Tibial nerve (tissue), 4 donors: ENCODE data around the gene PLAAT1. TPM values are rescaled to one million over a fixed set of nuclear protein-coding genes. Genes with fewer than 3 reads are reported as not detected.

Experiments
- DNase-seq, 2 donors: peaks; one replicate each; pipeline ENCODE4 v3.0.0-alpha.2; 2019; ENCODE audit warnings: low spot score in 2 of 2
- H3K27ac ChIP-seq, 4 donors: fragments of 200-600 bp; sonication (generic) in 3 of 4; one replicate each; pipeline ENCODE4 v1.5.1; 2017 to 2019; ENCODE audit warnings: mild to moderate bottlenecking in 1 of 4
- H3K27me3 ChIP-seq, 2 donors: fragments of 200-600 bp; sonication (generic) in 1 of 2; one replicate each; pipeline versions ENCODE4 v1.5.1 to v1.6.0; 2017 to 2019
- H3K36me3 ChIP-seq, 3 donors: fragments of 200-600 bp; sonication (generic); one replicate each; pipeline ENCODE4 v1.5.1; 2018 to 2019
- H3K4me1 ChIP-seq, 4 donors: fragments of 200-600 bp; sonication (generic) in 3 of 4; one replicate each; pipeline ENCODE4 v1.5.1; 2017 to 2019
- H3K4me3 ChIP-seq, 4 donors: fragments of 200-600 bp; sonication (generic) in 3 of 4; one replicate each; pipeline ENCODE4 v1.5.1; 2017 to 2019; ENCODE audit warnings: mild to moderate bottlenecking in 1 of 4, moderate library complexity in 1 of 4
- H3K9me3 ChIP-seq, 4 donors: fragments of 200-600 bp; sonication (generic) in 3 of 4; one replicate each; pipeline ENCODE4 v1.5.1; 2017 to 2019
- EP300 ChIP-seq, 2 donors: sonication (generic); formaldehyde crosslinking; IDR thresholded peaks; one replicate each; pipeline ENCODE4 v1.6.1; 2017; ENCODE audit warnings: antibody characterized with exemption in 2 of 2, mild to moderate bottlenecking in 1 of 2
- POLR2A ChIP-seq, 2 donors: fragments of 450-650 bp; IDR thresholded peaks; one replicate each; pipeline ENCODE4 v1.6.1; 2017; ENCODE audit warnings: antibody characterized with exemption in 2 of 2, mild to moderate bottlenecking in 2 of 2, moderate library complexity in 2 of 2
- WGBS, 2 donors: methylation state at CpG; one replicate each; pipeline ENCODE4 v1.1.5; 2018; 5-methylcytosine and 5-hydroxymethylcytosine counted together
- total RNA-seq, 4 donors: library from RNA; depleted of rRNA; stranded (reverse); fragments of >200 nt; gene quantifications; one replicate each; pipeline ENCODE4 v1.1.0, GENCODE V29; 2016
- TF ChIP-seq, protein P1 (sequence below), 5 experiments: fragments of 200-600 bp in 3 of 5; fragments of 450-650 bp in 2 of 5; sonication (generic) in 3 of 5; IDR thresholded peaks; one replicate each; pipeline ENCODE4 v1.5.1; 2016 to 2019; ENCODE audit warnings: antibody characterized with exemption in 5 of 5, mild to moderate bottlenecking in 3 of 5, moderate library complexity in 2 of 5

Gene PLAAT1
- total RNA-seq, 4 donors from 2014 or later, result 0.84 TPM; not detected in 3

DNA sequence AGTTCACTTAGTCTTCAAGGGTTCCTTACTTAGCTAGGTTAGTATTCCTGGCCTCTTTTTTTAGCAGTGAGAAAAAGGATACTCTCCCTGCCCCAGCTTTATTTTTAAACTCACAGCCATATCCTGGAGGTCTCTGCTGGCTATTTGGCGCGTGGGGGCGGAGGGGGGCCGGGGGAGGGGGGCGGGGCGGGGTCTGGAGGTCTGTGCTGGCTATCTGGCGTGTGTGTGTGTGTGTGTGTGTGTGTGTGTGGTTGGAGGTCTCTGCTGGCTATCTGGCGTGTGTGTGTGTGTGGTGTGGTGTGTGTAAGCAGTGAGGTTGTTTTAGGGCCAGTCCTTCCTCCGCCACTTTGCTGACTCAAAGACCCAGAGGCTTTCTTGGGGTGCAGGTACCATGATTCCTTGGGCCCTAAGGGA is 579 bp upstream of the PLAAT1 start:
- TF ChIP-seq, protein P1, sequence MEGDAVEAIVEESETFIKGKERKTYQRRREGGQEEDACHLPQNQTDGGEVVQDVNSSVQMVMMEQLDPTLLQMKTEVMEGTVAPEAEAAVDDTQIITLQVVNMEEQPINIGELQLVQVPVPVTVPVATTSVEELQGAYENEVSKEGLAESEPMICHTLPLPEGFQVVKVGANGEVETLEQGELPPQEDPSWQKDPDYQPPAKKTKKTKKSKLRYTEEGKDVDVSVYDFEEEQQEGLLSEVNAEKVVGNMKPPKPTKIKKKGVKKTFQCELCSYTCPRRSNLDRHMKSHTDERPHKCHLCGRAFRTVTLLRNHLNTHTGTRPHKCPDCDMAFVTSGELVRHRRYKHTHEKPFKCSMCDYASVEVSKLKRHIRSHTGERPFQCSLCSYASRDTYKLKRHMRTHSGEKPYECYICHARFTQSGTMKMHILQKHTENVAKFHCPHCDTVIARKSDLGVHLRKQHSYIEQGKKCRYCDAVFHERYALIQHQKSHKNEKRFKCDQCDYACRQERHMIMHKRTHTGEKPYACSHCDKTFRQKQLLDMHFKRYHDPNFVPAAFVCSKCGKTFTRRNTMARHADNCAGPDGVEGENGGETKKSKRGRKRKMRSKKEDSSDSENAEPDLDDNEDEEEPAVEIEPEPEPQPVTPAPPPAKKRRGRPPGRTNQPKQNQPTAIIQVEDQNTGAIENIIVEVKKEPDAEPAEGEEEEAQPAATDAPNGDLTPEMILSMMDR (IDR thresholded peaks at IDR 0.05), result no peak
- no peak for TF ChIP-seq EP300 (IDR thresholded peaks at IDR 0.05)
- TF ChIP-seq POLR2A (IDR thresholded peaks at IDR 0.05), result no peak
- 1 to 7% methylated on average over 8 to 9 of the region's 9 CpGs for WGBS, 2 donors
- Histone ChIP-seq H3K4me3 (peak overlapping the region; percentile 18 to 59 (median 38)), H3K27me3 (no peaks in the 10 kb centered on the region), H3K9me3 (no peaks in the 10 kb centered on the region), H3K27ac (peak overlapping the region in 1 of 4 donors; percentile 55), H3K4me1 (peaks cover 0 to 16% (median 0%) of the 10 kb centered on the region in 4 donors), H3K36me3 (no peaks in the 10 kb centered on the region)
- DNase-seq, result no peak

GRCh38 chr3:193241716-193242115 is 694 bp downstream of the PLAAT1 start:
- no peaks in the 10 kb centered on the region for H3K36me3 ChIP-seq
- no peak for TF ChIP-seq EP300 (IDR thresholded peaks at IDR 0.05)
- no peak for TF ChIP-seq POLR2A (IDR thresholded peaks at IDR 0.05)
- TF ChIP-seq, protein P1 (IDR thresholded peaks at IDR 0.05), result no peak
- DNase-seq, result no peak
- no peaks in the 10 kb centered on the region for H3K9me3 ChIP-seq
- no peaks in the 10 kb centered on the region for H3K27me3 ChIP-seq
- H3K4me3 ChIP-seq, result peak overlapping the region in 3 of 4 donors; percentile 39 to 59 (median 53)
- H3K4me1 ChIP-seq, result peaks cover 0 to 16% (median 0%) of the 10 kb centered on the region in 4 donors
- peak overlapping the region in 2 of 4 donors; percentile 55 to 61 for H3K27ac ChIP-seq
- 63 to 74% methylated on average over 11 of the region's 11 CpGs for WGBS, 2 donors

DNA sequence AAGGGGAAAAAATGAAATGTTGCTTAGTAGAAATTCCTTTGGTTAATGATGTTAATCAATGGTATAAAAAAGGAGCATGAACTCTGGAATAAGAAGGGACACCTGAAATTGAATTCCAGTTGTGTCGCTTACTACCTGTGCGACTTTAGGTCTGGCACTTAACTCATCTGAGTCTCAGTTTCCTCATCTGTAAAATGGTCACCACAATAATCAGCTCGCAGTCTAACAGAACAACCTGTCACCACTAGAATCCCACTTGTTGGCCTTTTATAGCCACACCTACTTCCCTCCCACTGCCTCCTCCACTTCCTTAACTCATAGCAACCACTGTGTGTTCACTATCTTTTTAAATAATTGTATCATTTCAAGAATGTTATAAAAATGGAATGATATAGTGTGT is 2.5 kb downstream of the PLAAT1 start:
- Histone ChIP-seq H3K4me3 (no peak overlapping the region), H3K4me1 (peaks cover 0 to 16% (median 0%) of the 10 kb centered on the region in 4 donors), H3K9me3 (peaks cover 0 to 16% (median 4%) of the 10 kb centered on the region in 4 donors), H3K36me3 (no peaks in the 10 kb centered on the region), H3K27me3 (no peaks in the 10 kb centered on the region), H3K27ac (no peak overlapping the region)
- TF ChIP-seq POLR2A (IDR thresholded peaks at IDR 0.05) (no peak), EP300 (IDR thresholded peaks at IDR 0.05) (no peak)
- TF ChIP-seq, protein P1 (IDR thresholded peaks at IDR 0.05), result no peak
- WGBS, 2 donors, result 95% methylated on average over 3 of the region's 3 CpGs
- no peak for DNase-seq

DNA sequence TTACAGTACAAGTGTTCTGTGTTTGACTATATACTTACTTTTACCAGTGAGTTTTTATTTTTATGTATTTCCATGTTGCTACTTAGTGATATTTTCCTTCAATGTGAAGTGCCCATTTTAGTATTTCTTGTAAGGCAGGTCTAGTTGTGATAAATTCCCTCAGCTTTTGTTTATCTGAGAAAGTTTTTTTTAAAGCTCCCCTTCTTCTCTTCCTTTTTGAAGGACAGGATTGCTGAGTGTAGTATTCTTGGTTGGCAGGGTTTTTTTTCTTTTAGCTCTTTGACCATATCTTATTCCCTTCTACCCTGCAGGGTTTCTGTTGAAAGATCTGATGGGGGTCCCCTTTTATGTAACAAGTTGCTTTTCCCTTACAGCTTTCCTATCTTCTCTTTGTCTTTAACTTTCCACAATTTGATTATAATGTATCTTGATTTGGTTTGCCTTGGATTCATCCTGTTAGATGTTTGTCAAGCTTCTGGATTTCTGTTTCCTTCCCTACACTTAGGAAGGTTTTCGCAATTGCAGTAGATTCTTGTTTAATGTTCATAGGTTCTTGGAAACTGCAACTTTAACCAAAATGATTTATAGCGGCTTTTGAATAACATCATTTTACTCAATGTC is 7.9 kb downstream of the PLAAT1 start:
- 77 to 97% methylated on average over 2 of the region's 2 CpGs for WGBS, 2 donors
- no peak for TF ChIP-seq POLR2A (IDR thresholded peaks at IDR 0.05)
- no peaks in the 10 kb centered on the region for H3K27me3 ChIP-seq
- H3K36me3 ChIP-seq, result no peaks in the 10 kb centered on the region
- no peaks in the 10 kb centered on the region for H3K4me1 ChIP-seq
- peaks cover 0 to 45% (median 15%) of the 10 kb centered on the region in 4 donors for H3K9me3 ChIP-seq
- H3K4me3 ChIP-seq, result no peak overlapping the region
- H3K27ac ChIP-seq, result no peak overlapping the region
- no peak for DNase-seq

DNA sequence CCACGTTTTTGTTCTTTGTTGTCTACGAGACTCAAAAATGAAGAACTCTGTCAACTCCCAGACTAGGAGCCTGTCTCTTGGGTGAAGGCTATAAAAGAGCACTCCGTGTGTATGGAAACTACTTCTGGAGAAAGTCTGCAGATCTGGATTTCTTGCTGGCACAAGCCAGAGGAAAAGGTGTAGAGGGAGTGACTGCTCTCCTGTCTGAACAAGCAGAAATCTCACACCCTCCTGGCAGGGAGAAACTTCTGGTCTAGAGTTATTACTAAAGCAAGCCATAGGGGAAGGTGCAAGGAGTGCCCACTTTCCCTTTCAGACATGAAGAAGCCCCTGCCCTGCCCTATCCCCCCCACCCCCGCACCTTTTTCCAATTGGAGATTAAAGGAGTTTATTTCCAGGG is 9.5 kb downstream of the PLAAT1 start:
- no peaks in the 10 kb centered on the region for H3K27me3 ChIP-seq
- TF ChIP-seq POLR2A (IDR thresholded peaks at IDR 0.05) (no peak), EP300 (IDR thresholded peaks at IDR 0.05) (no peak)
- TF ChIP-seq, protein P1 (IDR thresholded peaks at IDR 0.05), result no peak
- H3K4me3 ChIP-seq, result no peak overlapping the region
- H3K9me3 ChIP-seq, result peaks cover 0 to 45% (median 15%) of the 10 kb centered on the region in 4 donors
- H3K36me3 ChIP-seq, result no peaks in the 10 kb centered on the region
- H3K4me1 ChIP-seq, result no peaks in the 10 kb centered on the region
- no peak for DNase-seq
- no peak overlapping the region for H3K27ac ChIP-seq
- WGBS, 2 donors, result 90 to 91% methylated on average over 4 of the region's 4 CpGs
